HPDE6-E6E7 (cell line): ENCODE measurements around the gene ANO2.
A peak's percentile ranks its signal among the peaks of the same experiment; 100 is the strongest.

Experiments used
- DNase-seq: peaks from one replicate; pipeline ENCODE4 v3.0.0; 2011; ENCODE audit warnings: missing footprints; ENCODE audit errors: extremely low spot score

ANO2 gene

GRCh38 chr12:5945071-5946008, at the start of gene ANO2:
Gene ANO2, minus strand, starts transcription at chr12:5945259. Its CDS starts 42 bp downstream, at chr12:5945217.
- no peak for DNase-seq

- no peak for DNase-seq
These were observed 44.6 kb upstream of the ANO2 start for GRCh38 chr12:5989621-5990020.

GRCh38 chr12:5988659-5989116, 43.6 kb upstream of the ANO2 start:
- DNase-seq, result peak; percentile 72

GRCh38 chr12:5988088-5988487, 43.0 kb upstream of the ANO2 start:
- DNase-seq, result no peak

GRCh38 chr12:5987573-5987972, 42.5 kb upstream of the ANO2 start:
- DNase-seq, result no peak

- DNase-seq, result no peak
These were observed 40.4 kb upstream of the ANO2 start for GRCh38 chr12:5985471-5985870.

- no peak for DNase-seq
These were observed 39.8 kb upstream of the ANO2 start for GRCh38 chr12:5984873-5985272.

GRCh38 chr12:5982106-5982505, 37.0 kb upstream of the ANO2 start:
- DNase-seq, result no peak

GRCh38 chr12:5977556-5977955, 32.5 kb upstream of the ANO2 start:
- no peak for DNase-seq

GRCh38 chr12:5976711-5977110, 31.7 kb upstream of the ANO2 start:
- DNase-seq, result no peak

- no peak for DNase-seq
These were observed 31.1 kb upstream of the ANO2 start for GRCh38 chr12:5976196-5976595.

- DNase-seq, result no peak
These were observed 28.5 kb upstream of the ANO2 start for GRCh38 chr12:5973461-5974115.

- DNase-seq, result no peak
These were observed 27.3 kb upstream of the ANO2 start for GRCh38 chr12:5972387-5972786.

GRCh38 chr12:5971194-5971850, 26.3 kb upstream of the ANO2 start:
- no peak for DNase-seq

GRCh38 chr12:5969974-5970690, 25.1 kb upstream of the ANO2 start:
- no peak for DNase-seq

- DNase-seq, result no peak
These were observed 24.3 kb upstream of the ANO2 start for GRCh38 chr12:5969156-5969973.

GRCh38 chr12:5967645-5968415, 22.8 kb upstream of the ANO2 start:
- no peak for DNase-seq

- no peak for DNase-seq
These were observed 21.5 kb upstream of the ANO2 start for GRCh38 chr12:5966486-5967095.

- peak; percentile 54 for DNase-seq
These were observed 20.9 kb upstream of the ANO2 start for GRCh38 chr12:5965950-5966383.
